HCT116 (cell line): ENCODE results near the gene RAPGEF1. TPM values are rescaled to one million over a fixed set of nuclear protein-coding genes. Genes with fewer than 3 reads are reported as not detected.

Experiments used
- ATAC-seq: fragments of 200-7000 bp; cut with Tn5 transposase; 2 replicates; pipeline ENCODE4 v1.9.1; 2020; ENCODE audit warnings: mild to moderate bottlenecking, moderate library complexity
- BruUV-seq: library from RNA; stranded (reverse); fragments of 400-500 nt; replicated peaks from 2 replicates; lab custom pipeline; 2021; lab: Mats Ljungman, UMichigan
- CTCF ChIA-PET: fragments of 300-600 bp; sonication (Branson Sonifier 250); formaldehyde crosslinking; loops from one replicate; lab custom pipeline; 2021; ENCODE audit warnings: antibody characterized with exemption; lab: Charles Lee
- POLR2A ChIA-PET: fragments of 300-600, 350-600 bp; sonication (Branson Sonifier 250); formaldehyde crosslinking; loops from one replicate; lab custom pipeline; 2021; ENCODE audit warnings: antibody characterized with exemption; lab: Charles Lee
- RAD21 ChIA-PET, 2 experiments: fragments of 300-600 bp; sonication (Branson Sonifier 250); formaldehyde crosslinking; loops; one replicate each; lab custom pipeline; 2023; ENCODE audit warnings: low total read pairs in 2 of 2; ENCODE audit not compliant: uncharacterized antibody in 2 of 2, unreplicated experiment in 2 of 2, low non-redundant PET in 1 of 2; lab: Charles Lee
- DNase-seq: peaks from one replicate; pipeline ENCODE4 v3.0.0-alpha.2; 2010; ENCODE audit warnings: low read depth, low spot score
- H2AFZ ChIP-seq: fragments of 200-600 bp; shearing (Covaris generic), sonication (generic); 2 replicates; pipeline ENCODE4 v1.6.1; 2017; ENCODE audit warnings: low read depth, mixed run types, mixed read lengths, antibody characterized with exemption, low read length; ENCODE audit not compliant: poor library complexity, severe bottlenecking
- H3K27ac ChIP-seq: 2 replicates; pipeline ENCODE4 v1.5.1; 2012; ENCODE audit warnings: low read depth, low read length
- H3K27me3 ChIP-seq: fragments of 200-600 bp; sonication (generic); 2 replicates; pipeline ENCODE4 v1.6.1; 2016; ENCODE audit warnings: mixed run types, low read length, mixed read lengths; ENCODE audit not compliant: insufficient read depth
- H3K36me3 ChIP-seq, 2 experiments: fragments of 200-500 bp in 1 of 2; fragments of 200-600 bp in 1 of 2; sonication (Bioruptor generic) in 1 of 2; sonication (generic) in 1 of 2; 2 replicates each; pipeline versions ENCODE4 v1.5.1 to v1.6.1; 2014 to 2016; ENCODE audit warnings: low read length in 2 of 2, inconsistent platforms in 1 of 2, mixed read lengths in 1 of 2, mixed run types in 1 of 2; ENCODE audit not compliant: insufficient read depth in 2 of 2, control insufficient read depth in 1 of 2
- H3K4me1 ChIP-seq, 2 experiments: fragments of 200-600 bp in 1 of 2; sonication (generic) in 1 of 2; 2 replicates each; pipeline versions ENCODE4 v1.5.1 to v1.6.1; 2012 to 2017; ENCODE audit warnings: low read length in 2 of 2, inconsistent platforms in 1 of 2, mild to moderate bottlenecking in 1 of 2, mixed read lengths in 1 of 2, mixed run types in 1 of 2, moderate library complexity in 1 of 2; ENCODE audit not compliant: insufficient read depth in 2 of 2, control insufficient read depth in 1 of 2
- H3K4me2 ChIP-seq: fragments of 200-600 bp; sonication (generic); 2 replicates; pipeline ENCODE4 v1.6.1; 2017; ENCODE audit warnings: mixed run types, low read length, mixed read lengths
- H3K4me3 ChIP-seq, 2 experiments: fragments of 200-600 bp in 1 of 2; sonication (generic) in 1 of 2; replicated peaks in 1 of 2; 2 replicates each; pipeline ENCODE4 v1.5.1; 2011 to 2016; ENCODE audit warnings: low read length in 2 of 2, control low read depth in 1 of 2, low read depth in 1 of 2, mild to moderate bottlenecking in 1 of 2, mixed read lengths in 1 of 2, mixed run types in 1 of 2
- H3K79me2 ChIP-seq: fragments of 200-600 bp; sonication (generic); 2 replicates; pipeline ENCODE4 v1.6.1; 2017; ENCODE audit warnings: mild to moderate bottlenecking, mixed run types, low read length, moderate library complexity, mixed read lengths; ENCODE audit not compliant: insufficient read depth
- H3K9ac ChIP-seq: fragments of 200-600 bp; sonication (generic); 2 replicates; pipeline ENCODE4 v1.6.1; 2016; ENCODE audit warnings: low read length, mixed read lengths
- H3K9me2 ChIP-seq: fragments of 200-600 bp; sonication (generic), shearing (Covaris generic); 2 replicates; pipeline ENCODE4 v1.6.1; 2017; ENCODE audit warnings: mixed run types, mild to moderate bottlenecking, moderate library complexity; ENCODE audit not compliant: insufficient read depth
- H3K9me3 ChIP-seq, 2 experiments: fragments of 200-500 bp in 1 of 2; fragments of 200-600 bp in 1 of 2; sonication (Bioruptor generic) in 1 of 2; sonication (generic) in 1 of 2; 2 replicates each; pipeline ENCODE4 v1.6.1; 2014 to 2017; ENCODE audit warnings: low read length in 2 of 2, mixed read lengths in 2 of 2, inconsistent platforms in 1 of 2, low read depth in 1 of 2, mild to moderate bottlenecking in 1 of 2, mixed run types in 1 of 2, moderate library complexity in 1 of 2; ENCODE audit not compliant: control insufficient read depth in 1 of 2, insufficient read depth in 1 of 2
- H4K20me1 ChIP-seq: fragments of 200-600 bp; sonication (generic), shearing (Covaris generic); 2 replicates; pipeline ENCODE4 v1.6.1; 2017; ENCODE audit warnings: mixed run types, mild to moderate bottlenecking, moderate library complexity; ENCODE audit not compliant: insufficient read depth
- ATF3 ChIP-seq: IDR thresholded peaks from 2 replicates; pipeline ENCODE4 v1.6.1; 2012
- CBX3 ChIP-seq: IDR thresholded peaks from 2 replicates; pipeline ENCODE4 v1.6.1; 2012; ENCODE audit warnings: low read depth
- CEBPB ChIP-seq: IDR thresholded peaks from 2 replicates; pipeline ENCODE4 v1.6.1; 2012; ENCODE audit warnings: low read depth
- FOSL1 ChIP-seq: IDR thresholded peaks from 2 replicates; pipeline ENCODE4 v1.6.1; 2012; ENCODE audit warnings: low read depth
- SRF ChIP-seq: IDR thresholded peaks from 2 replicates; pipeline ENCODE4 v1.6.1; 2012; ENCODE audit warnings: low read depth
- YY1 ChIP-seq: IDR thresholded peaks from 2 replicates; pipeline ENCODE4 v1.6.1; 2011; ENCODE audit warnings: low read length, low read depth, moderate library complexity, mild to moderate bottlenecking; ENCODE audit not compliant: insufficient replicate concordance; ENCODE audit errors: extremely low read depth
- ZFX ChIP-seq: fragments of 450-650 bp; IDR thresholded peaks from 2 replicates; pipeline ENCODE4 v1.6.1; 2017
- intact Hi-C: fragments of 100-400 bp; cut with micrococcal nuclease; formaldehyde crosslinking; loops from 2 replicates; pipeline ENCODE4 v1.10.0; 2022
- total RNA-seq: library from RNA; stranded (reverse); gene quantifications from one replicate; pipeline ENCODE4 v1.2.1, GENCODE V29; 2021; ENCODE audit not compliant: unreplicated experiment
- TF ChIP-seq, protein P1 (sequence below): IDR thresholded peaks from 2 replicates; pipeline ENCODE4 v1.6.1; 2011; ENCODE audit warnings: mild to moderate bottlenecking, low read length, moderate library complexity; ENCODE audit not compliant: insufficient replicate concordance; ENCODE audit errors: extremely low read depth
- TF ChIP-seq, protein P2 (sequence below), 3 experiments: fragments of 200-600 bp in 1 of 3; sonication (generic) in 1 of 3; IDR thresholded peaks in 2 of 3; conservative IDR thresholded peaks in 1 of 3; 2 replicates each; pipeline ENCODE4 v1.5.1; 2012 to 2017; ENCODE audit warnings: low read depth in 2 of 3, low read length in 2 of 3, antibody characterized with exemption in 1 of 3, borderline replicate concordance in 1 of 3, control low read depth in 1 of 3, mild to moderate bottlenecking in 1 of 3, mixed read lengths in 1 of 3, mixed run types in 1 of 3, moderate library complexity in 1 of 3; ENCODE audit not compliant: insufficient read depth in 1 of 3

RAPGEF1 gene
- total RNA-seq, 1 experiment from 2014 or later, result 43.0 TPM

DNA sequence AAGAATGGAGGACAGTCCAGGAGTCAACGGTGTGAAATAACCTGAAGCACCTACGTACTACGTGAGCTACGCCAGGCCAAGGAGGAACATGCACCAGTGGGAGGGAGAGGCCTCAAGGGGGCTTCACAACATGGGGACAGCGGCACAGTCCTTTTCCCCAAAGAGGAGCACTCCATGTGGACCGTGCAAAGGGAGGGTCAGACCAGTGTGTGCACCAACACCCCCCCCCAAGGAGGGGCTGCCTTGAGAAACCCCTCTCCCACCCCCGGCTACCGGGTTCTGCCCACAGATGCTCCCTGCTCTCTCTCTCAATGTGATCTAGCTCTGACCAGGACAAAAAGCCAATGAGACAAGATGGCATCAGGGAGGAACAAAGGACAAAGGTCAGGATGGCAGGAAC, 126.0 kb downstream of the RAPGEF1 start:
- no peak overlapping the region for H3K27ac ChIP-seq
- ChIA-PET CTCF (no interaction called here), POLR2A (no interaction called here), RAD21 (no interaction called here)
- BruUV-seq, result no TSS peak
- H3K9me2 ChIP-seq, result no peaks in the 10 kb centered on the region
- no peak overlapping the region for H3K4me2 ChIP-seq
- DNase-seq (no peak), ATAC-seq (no peak)
- peaks cover 0 to 4% of the 10 kb centered on the region in 2 experiments; a peak in 1 of 4 replicates for H3K36me3 ChIP-seq
- H2AFZ ChIP-seq, result no peak overlapping the region
- H3K4me1 ChIP-seq, result peaks cover 15 to 16% of the 10 kb centered on the region in 2 experiments
- H4K20me1 ChIP-seq, result no peaks in the 10 kb centered on the region
- no peaks in the 10 kb centered on the region for H3K9me3 ChIP-seq
- H3K4me3 ChIP-seq, result no peak overlapping the region
- no peak overlapping the region for H3K9ac ChIP-seq
- H3K79me2 ChIP-seq, result no peaks in the 10 kb centered on the region
- no peaks in the 10 kb centered on the region for H3K27me3 ChIP-seq
- intact Hi-C loops, result no loop called here
- TF ChIP-seq CBX3 (no peak), ATF3 (no peak), YY1 (no peak)

- H2AFZ ChIP-seq, result no peak overlapping the region
- ATAC-seq, result no peak
- no peak overlapping the region for H3K4me2 ChIP-seq
- H3K36me3 ChIP-seq, result peaks cover 0 to 2% of the 10 kb centered on the region in 2 experiments; a peak in 1 of 4 replicates
- DNase-seq, result no peak
- H3K79me2 ChIP-seq, result no peaks in the 10 kb centered on the region
- H3K9me3 ChIP-seq, result no peaks in the 10 kb centered on the region
- H3K4me3 ChIP-seq, result no peak overlapping the region
- no peaks in the 10 kb centered on the region for H4K20me1 ChIP-seq
- POLR2A ChIA-PET, result no interaction called here
- intact Hi-C loops, result no loop called here
- H3K27ac ChIP-seq, result no peak overlapping the region
- H3K9ac ChIP-seq, result no peak overlapping the region
- BruUV-seq, result no TSS peak
- no peaks in the 10 kb centered on the region for H3K27me3 ChIP-seq
- TF ChIP-seq ZFX (no peak), YY1 (no peak), FOSL1 (no peak), ATF3 (no peak), CEBPB (no peak), SRF (no peak)
- TF ChIP-seq, protein P1, sequence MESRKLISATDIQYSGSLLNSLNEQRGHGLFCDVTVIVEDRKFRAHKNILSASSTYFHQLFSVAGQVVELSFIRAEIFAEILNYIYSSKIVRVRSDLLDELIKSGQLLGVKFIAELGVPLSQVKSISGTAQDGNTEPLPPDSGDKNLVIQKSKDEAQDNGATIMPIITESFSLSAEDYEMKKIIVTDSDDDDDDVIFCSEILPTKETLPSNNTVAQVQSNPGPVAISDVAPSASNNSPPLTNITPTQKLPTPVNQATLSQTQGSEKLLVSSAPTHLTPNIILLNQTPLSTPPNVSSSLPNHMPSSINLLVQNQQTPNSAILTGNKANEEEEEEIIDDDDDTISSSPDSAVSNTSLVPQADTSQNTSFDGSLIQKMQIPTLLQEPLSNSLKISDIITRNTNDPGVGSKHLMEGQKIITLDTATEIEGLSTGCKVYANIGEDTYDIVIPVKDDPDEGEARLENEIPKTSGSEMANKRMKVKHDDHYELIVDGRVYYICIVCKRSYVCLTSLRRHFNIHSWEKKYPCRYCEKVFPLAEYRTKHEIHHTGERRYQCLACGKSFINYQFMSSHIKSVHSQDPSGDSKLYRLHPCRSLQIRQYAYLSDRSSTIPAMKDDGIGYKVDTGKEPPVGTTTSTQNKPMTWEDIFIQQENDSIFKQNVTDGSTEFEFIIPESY, result no peak
- TF ChIP-seq, protein P2, sequence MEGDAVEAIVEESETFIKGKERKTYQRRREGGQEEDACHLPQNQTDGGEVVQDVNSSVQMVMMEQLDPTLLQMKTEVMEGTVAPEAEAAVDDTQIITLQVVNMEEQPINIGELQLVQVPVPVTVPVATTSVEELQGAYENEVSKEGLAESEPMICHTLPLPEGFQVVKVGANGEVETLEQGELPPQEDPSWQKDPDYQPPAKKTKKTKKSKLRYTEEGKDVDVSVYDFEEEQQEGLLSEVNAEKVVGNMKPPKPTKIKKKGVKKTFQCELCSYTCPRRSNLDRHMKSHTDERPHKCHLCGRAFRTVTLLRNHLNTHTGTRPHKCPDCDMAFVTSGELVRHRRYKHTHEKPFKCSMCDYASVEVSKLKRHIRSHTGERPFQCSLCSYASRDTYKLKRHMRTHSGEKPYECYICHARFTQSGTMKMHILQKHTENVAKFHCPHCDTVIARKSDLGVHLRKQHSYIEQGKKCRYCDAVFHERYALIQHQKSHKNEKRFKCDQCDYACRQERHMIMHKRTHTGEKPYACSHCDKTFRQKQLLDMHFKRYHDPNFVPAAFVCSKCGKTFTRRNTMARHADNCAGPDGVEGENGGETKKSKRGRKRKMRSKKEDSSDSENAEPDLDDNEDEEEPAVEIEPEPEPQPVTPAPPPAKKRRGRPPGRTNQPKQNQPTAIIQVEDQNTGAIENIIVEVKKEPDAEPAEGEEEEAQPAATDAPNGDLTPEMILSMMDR (IDR thresholded peaks at IDR 0.05 in 2 of 3, conservative IDR thresholded peaks at IDR 0.05 in 1 of 3; ENCODE audit: borderline replicate concordance in 1 of 3, insufficient read depth in 1 of 3, low read depth in 2 of 3, low read length in 2 of 3), result no peak
- TF ChIP-seq, all 23 proteins: peak for 0
- ChIA-PET RAD21 (no interaction called here), CTCF (no interaction called here)
- Histone ChIP-seq H3K4me1 (peaks cover 19 to 20% of the 10 kb centered on the region in 2 experiments), H3K9me2 (no peaks in the 10 kb centered on the region)
Observed at GRCh38 chr9:131612851-131613250, 127.0 kb downstream of the RAPGEF1 start.
